SU-DHL-6 (cell line): ENCODE data around the gene TMEM92.

Experiments used
- CTCF ChIP-seq: fragments of 200-600 bp; sonication (generic); IDR thresholded peaks from one replicate; pipeline ENCODE4 v1.5.1; 2017; ENCODE audit warnings: antibody characterized with exemption, mild to moderate bottlenecking, low read length, moderate library complexity; ENCODE audit not compliant: insufficient read depth, poor library complexity, severe bottlenecking
- EZH2phosphoT487 ChIP-seq: fragments of 200-600 bp; sonication (generic), shearing (Covaris generic); conservative IDR thresholded peaks from 2 replicates; pipeline ENCODE4 v1.6.1; 2018; ENCODE audit warnings: mild to moderate bottlenecking, antibody characterized with exemption, low read length, moderate library complexity, mixed read lengths

GRCh38 chr17:50297407-50297865, 23.2 kb downstream of the TMEM92 start:
- peak; percentile 65 for TF ChIP-seq CTCF
- TF ChIP-seq EZH2phosphoT487: no peak
